ENCODE data around the gene KCNMA1. TPM values are rescaled to one million over a fixed set of nuclear protein-coding genes. Genes with fewer than 3 reads are reported as not detected.

The KCNMA1 gene
- total RNA-seq, 1 donor from 2014 or later, result 41.3 TPM

DNA sequence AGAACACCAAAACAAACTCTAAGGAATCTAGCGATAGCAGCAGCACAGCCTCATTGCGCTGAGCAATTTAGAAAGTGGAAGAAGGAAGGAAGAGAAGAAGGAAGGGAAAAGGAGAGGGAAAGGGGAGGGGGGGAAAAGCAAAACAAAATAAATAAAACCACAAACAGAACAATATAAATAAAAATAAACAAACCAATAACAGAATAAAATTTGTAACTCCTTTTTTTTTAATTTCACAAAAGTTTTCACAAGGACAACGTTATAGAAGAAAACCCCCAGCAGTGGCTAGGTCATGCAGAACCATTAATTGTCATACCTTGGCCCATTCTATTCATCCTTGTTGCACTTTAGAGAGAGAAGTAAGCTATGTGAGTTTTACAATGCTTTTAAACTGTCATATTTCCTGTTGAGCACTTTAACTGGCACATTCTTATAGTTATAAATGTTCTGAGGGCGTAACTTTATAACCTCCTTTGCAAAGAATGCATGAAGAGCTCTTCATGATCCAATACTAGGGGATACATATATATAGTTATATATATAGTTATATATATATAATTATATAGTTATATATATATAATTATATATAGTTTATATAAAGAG is 752.8 kb downstream of the KCNMA1 start:
- Histone ChIP-seq H3K36me3 (no peaks in the 10 kb centered on the region), H3K27ac (no peak overlapping the region), H3K9me3 (no peaks in the 10 kb centered on the region), H3K4me1 (no peaks in the 10 kb centered on the region), H3K27me3 (ENCODE audit: low read depth) (no peaks in the 10 kb centered on the region), H3K4me3 (no peak overlapping the region)
- ATAC-seq, result no peak
- TF ChIP-seq, protein P1, sequence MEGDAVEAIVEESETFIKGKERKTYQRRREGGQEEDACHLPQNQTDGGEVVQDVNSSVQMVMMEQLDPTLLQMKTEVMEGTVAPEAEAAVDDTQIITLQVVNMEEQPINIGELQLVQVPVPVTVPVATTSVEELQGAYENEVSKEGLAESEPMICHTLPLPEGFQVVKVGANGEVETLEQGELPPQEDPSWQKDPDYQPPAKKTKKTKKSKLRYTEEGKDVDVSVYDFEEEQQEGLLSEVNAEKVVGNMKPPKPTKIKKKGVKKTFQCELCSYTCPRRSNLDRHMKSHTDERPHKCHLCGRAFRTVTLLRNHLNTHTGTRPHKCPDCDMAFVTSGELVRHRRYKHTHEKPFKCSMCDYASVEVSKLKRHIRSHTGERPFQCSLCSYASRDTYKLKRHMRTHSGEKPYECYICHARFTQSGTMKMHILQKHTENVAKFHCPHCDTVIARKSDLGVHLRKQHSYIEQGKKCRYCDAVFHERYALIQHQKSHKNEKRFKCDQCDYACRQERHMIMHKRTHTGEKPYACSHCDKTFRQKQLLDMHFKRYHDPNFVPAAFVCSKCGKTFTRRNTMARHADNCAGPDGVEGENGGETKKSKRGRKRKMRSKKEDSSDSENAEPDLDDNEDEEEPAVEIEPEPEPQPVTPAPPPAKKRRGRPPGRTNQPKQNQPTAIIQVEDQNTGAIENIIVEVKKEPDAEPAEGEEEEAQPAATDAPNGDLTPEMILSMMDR (IDR thresholded peaks at IDR 0.05), result no peak
- intact Hi-C loops (cut with DNase I), result no loop called here
- no peak for DNase-seq

DNA sequence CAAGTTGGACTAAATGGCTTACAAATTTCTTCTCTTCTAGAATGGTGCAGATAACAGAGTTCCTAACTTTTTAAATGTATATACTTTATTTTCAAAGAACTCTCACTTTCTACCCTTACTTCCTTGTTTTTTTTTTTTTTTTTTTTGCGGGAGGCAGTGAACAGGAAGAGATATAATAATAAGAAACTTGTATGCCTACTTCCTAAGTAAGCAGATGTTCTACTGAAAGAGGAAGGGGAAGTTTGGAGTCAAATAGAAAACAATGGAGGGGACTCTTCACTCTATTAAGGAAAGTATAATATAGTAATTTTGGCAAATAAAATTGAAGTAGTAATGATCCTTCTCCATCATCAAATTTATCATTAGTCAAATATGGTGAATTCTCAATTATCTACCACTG is 754.0 kb downstream of the KCNMA1 start:
- Histone ChIP-seq H3K27ac (no peak overlapping the region), H3K9me3 (no peaks in the 10 kb centered on the region), H3K36me3 (no peaks in the 10 kb centered on the region), H3K4me3 (no peak overlapping the region), H3K27me3 (ENCODE audit: low read depth) (no peaks in the 10 kb centered on the region), H3K4me1 (no peaks in the 10 kb centered on the region)
- ATAC-seq (peak in 1 of 2 donors; percentile 28), DNase-seq (no peak)
- TF ChIP-seq, protein P1 (IDR thresholded peaks at IDR 0.05), result no peak
- intact Hi-C loops (cut with DNase I), result no loop called here

DNA sequence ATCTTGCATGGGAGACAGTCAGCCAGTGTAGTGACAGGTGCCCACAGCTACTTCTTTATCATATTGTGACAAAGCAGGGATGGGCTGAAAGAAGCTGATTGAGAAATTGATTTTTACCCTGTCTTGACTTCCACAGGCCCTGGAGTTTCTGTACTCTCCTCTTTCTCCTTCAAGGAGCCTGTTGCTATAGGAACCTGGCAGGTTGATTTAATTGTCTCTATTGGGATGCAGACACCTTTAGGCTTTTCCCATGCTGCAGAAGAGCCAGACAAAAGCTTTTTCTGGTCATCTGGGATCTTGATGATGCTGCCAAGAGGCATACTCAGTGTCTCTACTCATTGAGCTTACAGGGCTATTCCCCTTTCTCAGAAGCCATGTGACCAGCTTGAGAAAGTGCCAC is 754.8 kb downstream of the KCNMA1 start:
- intact Hi-C loops (cut with DNase I), result no loop called here
- H3K4me1 ChIP-seq, result no peaks in the 10 kb centered on the region
- no peak for DNase-seq
- no peak overlapping the region for H3K4me3 ChIP-seq
- ATAC-seq, result no peak
- TF ChIP-seq, protein P1 (IDR thresholded peaks at IDR 0.05), result no peak
- no peaks in the 10 kb centered on the region for H3K36me3 ChIP-seq
- H3K27me3 ChIP-seq (ENCODE audit: low read depth), result no peaks in the 10 kb centered on the region
- no peaks in the 10 kb centered on the region for H3K9me3 ChIP-seq
- no peak overlapping the region for H3K27ac ChIP-seq

DNA sequence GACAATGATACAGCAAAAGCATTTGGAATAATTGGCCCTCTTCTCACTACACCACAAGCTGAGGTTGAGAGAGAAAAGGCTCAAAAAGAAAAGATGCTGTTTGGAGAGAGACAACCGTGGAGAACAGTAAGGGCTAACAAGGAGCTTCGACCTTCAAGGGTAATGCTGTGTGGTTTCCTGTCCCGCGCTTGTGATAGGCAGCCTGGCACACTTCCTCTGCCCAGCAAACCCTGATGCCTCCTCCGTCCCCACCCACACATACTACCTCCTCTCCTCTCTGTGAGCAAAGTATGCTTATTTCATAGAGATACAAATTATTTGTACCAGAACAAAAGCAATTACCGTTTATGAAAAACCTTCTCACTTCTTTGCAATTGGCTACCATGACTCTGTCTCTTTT is 755.4 kb downstream of the KCNMA1 start:
- DNase-seq, result peak; percentile 47

DNA sequence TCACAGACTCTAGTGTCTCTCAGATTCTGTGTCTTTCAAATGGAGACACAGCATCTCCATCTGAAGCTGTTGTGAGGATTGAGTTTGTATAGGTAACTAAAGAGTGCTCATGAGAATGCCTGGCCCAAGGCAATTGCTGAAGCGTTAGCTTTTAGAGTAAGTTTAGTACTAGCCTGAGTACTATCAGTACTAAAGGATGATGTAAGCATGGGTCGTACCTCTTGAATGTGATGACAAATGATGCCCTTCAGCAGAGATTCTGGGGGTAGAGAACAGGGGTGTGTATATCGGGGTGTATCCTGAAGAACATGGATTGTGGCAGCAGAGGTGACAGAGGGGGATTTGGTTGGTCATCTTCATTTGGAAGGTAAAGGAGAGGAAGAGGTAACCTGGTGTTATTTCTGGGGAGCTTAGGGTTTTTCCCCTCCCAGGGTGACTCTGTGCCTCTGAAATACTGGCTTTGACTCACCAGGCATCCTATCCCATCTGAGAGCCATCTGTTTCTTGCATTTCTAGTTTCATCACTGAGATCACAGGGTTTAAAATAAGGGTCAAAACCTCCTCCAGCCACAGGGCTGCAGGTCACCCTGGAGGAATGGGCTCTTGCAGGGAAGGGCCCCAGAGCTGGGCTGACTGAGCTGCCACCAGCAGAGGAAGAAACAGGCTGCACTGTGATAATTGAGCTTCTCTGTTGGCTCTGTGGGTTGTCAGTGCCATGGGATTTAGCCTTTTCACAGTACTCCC is 756.0 kb downstream of the KCNMA1 start:
- Histone ChIP-seq H3K36me3 (no peaks in the 10 kb centered on the region), H3K27me3 (ENCODE audit: low read depth) (no peaks in the 10 kb centered on the region), H3K4me1 (no peaks in the 10 kb centered on the region), H3K27ac (no peak overlapping the region), H3K9me3 (no peaks in the 10 kb centered on the region), H3K4me3 (no peak overlapping the region)
- ATAC-seq (no peak), DNase-seq (no peak)
- TF ChIP-seq, protein P1 (IDR thresholded peaks at IDR 0.05), result no peak
- intact Hi-C loops (cut with DNase I), result no loop called here

More for the DNA sequence above, 755.4 kb downstream of the KCNMA1 start:
- no peak overlapping the region for H3K27ac ChIP-seq
- intact Hi-C loops (cut with DNase I), result no loop called here
- TF ChIP-seq, protein P1 (IDR thresholded peaks at IDR 0.05), result no peak
- no peak overlapping the region for H3K4me3 ChIP-seq
- ATAC-seq, result peak; percentile 45 to 69
- H3K27me3 ChIP-seq (ENCODE audit: low read depth), result no peaks in the 10 kb centered on the region
- no peaks in the 10 kb centered on the region for H3K4me1 ChIP-seq
- H3K9me3 ChIP-seq, result no peaks in the 10 kb centered on the region
- no peaks in the 10 kb centered on the region for H3K36me3 ChIP-seq
